Gastroesophageal sphincter (tissue), 4 donors: Measurements from ENCODE around the gene DDX1. TPM values are rescaled to one million over a fixed set of nuclear protein-coding genes. Genes with fewer than 3 reads are reported as not detected.

Source experiments
- ATAC-seq: fragments of 150-250 bp; one replicate; pipeline ENCODE4 v1.9.1; 2016; ENCODE audit warnings: mild to moderate bottlenecking, moderate library complexity
- H3K27ac ChIP-seq, 4 donors: fragments of 200-600 bp; sonication (generic) in 3 of 4; 1 replicate in 3 of 4; 2 replicates in 1 of 4; pipeline ENCODE4 v1.5.1; 2016 to 2019
- H3K27me3 ChIP-seq: fragments of 200-600 bp; sonication (generic); one replicate; pipeline ENCODE4 v1.5.1; 2019
- H3K36me3 ChIP-seq, 2 donors: fragments of 200-600 bp; sonication (generic); one replicate each; pipeline ENCODE4 v1.5.1; 2019; ENCODE audit warnings: control low read depth in 1 of 2
- H3K4me1 ChIP-seq, 3 donors: fragments of 200-600 bp; sonication (generic); 1 replicate in 2 of 3; 2 replicates in 1 of 3; pipeline ENCODE4 v1.5.1; 2016 to 2019; ENCODE audit warnings: control low read depth in 2 of 3
- H3K4me3 ChIP-seq, 2 donors: fragments of 200-600 bp; sonication (generic); one replicate each; pipeline ENCODE4 v1.5.1; 2019; ENCODE audit warnings: mild to moderate bottlenecking in 1 of 2, moderate library complexity in 1 of 2
- H3K9me3 ChIP-seq, 3 donors: fragments of 200-600 bp; sonication (generic); one replicate each; pipeline ENCODE4 v1.5.1; 2017 to 2019; ENCODE audit warnings: control low read depth in 2 of 3
- EP300 ChIP-seq: sonication (generic); formaldehyde crosslinking; IDR thresholded peaks from one replicate; pipeline ENCODE4 v1.6.1; 2017; ENCODE audit warnings: antibody characterized with exemption, mild to moderate bottlenecking
- POLR2A ChIP-seq, 2 donors: fragments of 450-650 bp; IDR thresholded peaks; one replicate each; pipeline ENCODE4 v1.6.1; 2017; ENCODE audit warnings: antibody characterized with exemption in 2 of 2, mild to moderate bottlenecking in 2 of 2, moderate library complexity in 1 of 2
- POLR2AphosphoS5 ChIP-seq: sonication (generic); formaldehyde crosslinking; IDR thresholded peaks from one replicate; pipeline ENCODE4 v1.6.1; 2017; ENCODE audit warnings: antibody characterized with exemption
- WGBS, 2 donors: methylation state at CpG; one replicate each; pipeline ENCODE4 v1.1.5; 2018; ENCODE audit warnings: low coverage in 1 of 2; 5-methylcytosine and 5-hydroxymethylcytosine counted together
- total RNA-seq, 4 donors: library from RNA; depleted of rRNA; stranded (reverse); fragments of >200 nt; gene quantifications; one replicate each; pipeline ENCODE4 v1.1.0, GENCODE V29; 2016
- TF ChIP-seq, protein P1 (sequence below), 4 experiments: fragments of 200-600 bp in 2 of 4; fragments of 450-650 bp in 2 of 4; sonication (generic) in 1 of 4; IDR thresholded peaks; one replicate each; pipeline ENCODE4 v1.5.1; 2017 to 2019; ENCODE audit warnings: antibody characterized with exemption in 4 of 4, mild to moderate bottlenecking in 2 of 4, moderate library complexity in 2 of 4

DDX1 gene
- total RNA-seq, 4 donors from 2014 or later = 66.7 to 88.9 (median 67.4) TPM

DNA sequence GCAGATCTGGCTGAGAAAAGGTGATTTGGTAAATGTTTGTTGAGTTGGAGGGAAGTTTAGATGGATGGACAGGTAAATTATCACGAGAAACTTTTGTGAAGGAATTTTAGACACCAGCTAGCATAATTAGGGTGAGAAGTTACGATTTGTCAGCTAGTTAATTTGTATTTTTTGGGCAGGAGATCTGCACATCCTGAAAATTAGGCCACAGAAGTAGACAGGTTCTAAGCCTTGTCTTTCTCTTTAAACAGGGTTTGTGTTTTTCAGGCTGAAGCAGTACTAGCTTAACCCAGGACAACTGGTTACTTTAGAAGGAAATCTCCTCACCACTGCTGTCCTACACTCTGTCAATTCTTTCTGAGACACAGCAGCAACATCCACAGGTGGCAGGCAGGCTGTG lies 49.1 kb downstream of the DDX1 start:
- no peak for ATAC-seq
- TF ChIP-seq, protein P1, sequence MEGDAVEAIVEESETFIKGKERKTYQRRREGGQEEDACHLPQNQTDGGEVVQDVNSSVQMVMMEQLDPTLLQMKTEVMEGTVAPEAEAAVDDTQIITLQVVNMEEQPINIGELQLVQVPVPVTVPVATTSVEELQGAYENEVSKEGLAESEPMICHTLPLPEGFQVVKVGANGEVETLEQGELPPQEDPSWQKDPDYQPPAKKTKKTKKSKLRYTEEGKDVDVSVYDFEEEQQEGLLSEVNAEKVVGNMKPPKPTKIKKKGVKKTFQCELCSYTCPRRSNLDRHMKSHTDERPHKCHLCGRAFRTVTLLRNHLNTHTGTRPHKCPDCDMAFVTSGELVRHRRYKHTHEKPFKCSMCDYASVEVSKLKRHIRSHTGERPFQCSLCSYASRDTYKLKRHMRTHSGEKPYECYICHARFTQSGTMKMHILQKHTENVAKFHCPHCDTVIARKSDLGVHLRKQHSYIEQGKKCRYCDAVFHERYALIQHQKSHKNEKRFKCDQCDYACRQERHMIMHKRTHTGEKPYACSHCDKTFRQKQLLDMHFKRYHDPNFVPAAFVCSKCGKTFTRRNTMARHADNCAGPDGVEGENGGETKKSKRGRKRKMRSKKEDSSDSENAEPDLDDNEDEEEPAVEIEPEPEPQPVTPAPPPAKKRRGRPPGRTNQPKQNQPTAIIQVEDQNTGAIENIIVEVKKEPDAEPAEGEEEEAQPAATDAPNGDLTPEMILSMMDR (IDR thresholded peaks at IDR 0.05) = no peak
- no peak for TF ChIP-seq POLR2AphosphoS5
- no peak for TF ChIP-seq EP300
- no peak for TF ChIP-seq POLR2A (IDR thresholded peaks at IDR 0.05)

DNA sequence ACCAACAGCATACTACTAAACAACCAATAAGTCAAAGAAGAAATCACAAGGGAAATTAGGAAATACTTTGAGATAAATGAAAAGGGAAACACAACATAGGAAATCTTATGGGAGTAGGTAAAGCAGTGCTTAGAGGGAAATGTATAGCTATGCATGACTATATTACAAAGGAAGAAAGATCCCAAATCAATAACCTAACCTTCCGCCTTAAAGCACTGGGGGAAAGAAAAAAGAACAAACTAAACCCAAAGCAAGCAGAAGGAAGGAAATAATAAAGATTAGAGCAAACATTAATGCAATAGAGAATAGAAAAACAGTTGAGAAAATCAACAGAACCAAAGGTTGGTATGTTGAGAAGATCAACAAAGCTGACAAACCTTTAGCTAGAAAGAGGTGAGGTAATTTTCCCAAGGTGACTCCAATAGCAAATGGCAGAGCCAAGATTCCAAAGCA lies 49.9 kb downstream of the DDX1 start:
- Histone ChIP-seq H3K4me1 (peaks cover 4 to 40% (median 11%) of the 10 kb centered on the region in 3 donors), H3K27ac (no peak overlapping the region), H3K4me3 (no peak overlapping the region), H3K9me3 (peaks cover 0 to 8% (median 0%) of the 10 kb centered on the region in 3 donors), H3K36me3 (peaks cover 0 to 10% of the 10 kb centered on the region in 2 donors), H3K27me3 (no peaks in the 10 kb centered on the region)
- 100% methylated on average over 1 of the region's 1 CpG for WGBS, 2 donors
- TF ChIP-seq POLR2A (IDR thresholded peaks at IDR 0.05) = no peak
- no peak for TF ChIP-seq POLR2AphosphoS5
- TF ChIP-seq, protein P1 (IDR thresholded peaks at IDR 0.05) = no peak
- no peak for TF ChIP-seq EP300
- ATAC-seq = no peak

More for the DNA sequence above, 49.1 kb downstream of the DDX1 start:
- no peaks in the 10 kb centered on the region for H3K27me3 ChIP-seq
- peaks cover 0 to 8% (median 0%) of the 10 kb centered on the region in 3 donors for H3K9me3 ChIP-seq
- H3K36me3 ChIP-seq = peaks cover 0 to 16% of the 10 kb centered on the region in 2 donors
- no peak overlapping the region for H3K4me3 ChIP-seq
- no peak overlapping the region for H3K27ac ChIP-seq
- H3K4me1 ChIP-seq = peaks cover 4 to 48% (median 11%) of the 10 kb centered on the region in 3 donors
- WGBS, 2 donors = 63 to 87% methylated on average over 1 to 2 of the region's 2 CpGs

GRCh38 chr2:15642011-15642814 lies 50.5 kb downstream of the DDX1 start:
- 67 to 87% methylated on average over 1 to 5 of the region's 12 CpGs for WGBS, 2 donors
- ATAC-seq = no peak
- no peak for TF ChIP-seq POLR2AphosphoS5
- no peak for TF ChIP-seq EP300
- TF ChIP-seq POLR2A (IDR thresholded peaks at IDR 0.05) = no peak
- TF ChIP-seq, protein P1 (IDR thresholded peaks at IDR 0.05) = no peak
- peaks cover 0 to 10% of the 10 kb centered on the region in 2 donors for H3K36me3 ChIP-seq
- no peak overlapping the region for H3K4me3 ChIP-seq
- no peaks in the 10 kb centered on the region for H3K27me3 ChIP-seq
- peaks cover 0 to 8% (median 0%) of the 10 kb centered on the region in 3 donors for H3K9me3 ChIP-seq
- peaks cover 4 to 34% (median 11%) of the 10 kb centered on the region in 3 donors for H3K4me1 ChIP-seq
- H3K27ac ChIP-seq = no peak overlapping the region

GRCh38 chr2:15642815-15643500 lies 51.3 kb downstream of the DDX1 start:
- Histone ChIP-seq H3K4me3 (no peak overlapping the region), H3K36me3 (peaks cover 0 to 10% of the 10 kb centered on the region in 2 donors), H3K27me3 (no peaks in the 10 kb centered on the region), H3K4me1 (peaks cover 0 to 27% (median 7%) of the 10 kb centered on the region in 3 donors), H3K27ac (no peak overlapping the region), H3K9me3 (peaks cover 0 to 8% (median 0%) of the 10 kb centered on the region in 3 donors)
- TF ChIP-seq POLR2AphosphoS5 (no peak), EP300 (no peak), POLR2A (IDR thresholded peaks at IDR 0.05) (no peak)
- TF ChIP-seq, protein P1 (IDR thresholded peaks at IDR 0.05) = no peak
- ATAC-seq = no peak
- WGBS, 2 donors = 75 to 84% methylated on average over 5 to 10 of the region's 13 CpGs
